GM18520 (cell line): Measurements from ENCODE around the gene NACC1.
"Not testable (repeated sequence)": the region's sequence is repeated elsewhere in the genome, so short reads cannot be mapped to it uniquely, and the experiment has no call there.

ENCODE experiments used
- ATAC-seq: cut with Tn5 transposase; IDR thresholded peaks from one replicate; pipeline ENCODE4 v1.9.1; 2021; ENCODE audit not compliant: unreplicated experiment

Gene NACC1

DNA sequence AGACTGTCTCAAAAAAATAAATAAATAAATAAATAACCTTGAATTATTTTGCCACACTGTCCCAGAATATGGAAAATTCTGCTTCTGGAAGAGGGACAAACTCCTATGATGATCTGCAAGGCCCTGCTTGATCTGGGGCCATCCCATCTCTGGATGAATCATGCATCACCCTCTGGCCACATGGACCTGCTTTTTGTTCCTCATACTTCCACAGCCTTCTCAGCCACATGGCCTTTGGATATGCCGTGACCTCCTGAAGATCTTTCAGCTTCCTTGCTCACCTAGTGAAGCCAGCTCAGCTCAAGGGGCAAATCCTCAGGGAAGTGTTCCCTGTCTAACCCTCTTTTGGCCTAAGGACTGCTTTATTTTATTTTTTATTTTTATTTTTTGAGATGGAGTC is 42.5 kb downstream of the NACC1 start:
- no peak for ATAC-seq

- ATAC-seq, result peak; percentile 42
Observed at GRCh38 chr19:13162724-13163608, 44.9 kb downstream of the NACC1 start.

DNA sequence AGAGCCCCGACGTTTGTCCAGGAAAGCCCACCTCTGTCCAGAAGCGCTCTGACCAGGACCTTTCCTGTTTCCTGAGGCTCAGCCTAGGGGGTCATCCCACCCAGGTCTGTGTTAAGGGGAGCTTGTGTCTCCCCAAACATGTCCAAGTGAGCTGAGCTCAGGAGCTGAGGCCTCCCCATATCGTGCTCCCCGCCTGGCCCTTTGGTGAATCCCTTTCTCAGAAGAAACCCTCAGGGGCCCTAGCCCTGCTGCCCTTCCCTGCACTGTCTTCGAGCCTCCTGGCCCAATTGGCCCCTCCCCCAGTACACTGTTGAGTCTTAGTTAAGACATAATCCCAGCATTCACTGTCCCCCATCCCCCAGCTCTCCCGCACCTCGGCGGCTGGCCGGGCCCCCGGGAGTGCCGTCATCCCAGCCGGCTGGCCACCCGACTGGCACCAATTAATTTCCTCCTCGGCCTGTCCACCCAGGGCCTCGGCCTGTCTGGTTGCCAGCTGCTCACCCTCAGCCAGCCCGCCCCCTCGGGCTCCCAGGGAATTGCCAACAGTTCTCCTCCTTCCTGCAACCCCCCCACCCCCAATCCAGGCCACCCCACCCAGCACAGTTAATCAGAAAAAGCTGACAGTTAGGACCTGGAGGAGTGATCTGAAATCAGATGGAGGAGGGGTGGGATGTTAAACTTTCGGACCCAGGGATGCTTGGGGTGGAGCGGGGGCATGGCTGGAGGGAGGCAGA is 45.7 kb downstream of the NACC1 start:
- no peak for ATAC-seq

- no peak for ATAC-seq
Observed at GRCh38 chr19:13164343-13165161, 46.5 kb downstream of the NACC1 start.

GRCh38 chr19:13165162-13165997 is 47.3 kb downstream of the NACC1 start:
- ATAC-seq, result no peak

DNA sequence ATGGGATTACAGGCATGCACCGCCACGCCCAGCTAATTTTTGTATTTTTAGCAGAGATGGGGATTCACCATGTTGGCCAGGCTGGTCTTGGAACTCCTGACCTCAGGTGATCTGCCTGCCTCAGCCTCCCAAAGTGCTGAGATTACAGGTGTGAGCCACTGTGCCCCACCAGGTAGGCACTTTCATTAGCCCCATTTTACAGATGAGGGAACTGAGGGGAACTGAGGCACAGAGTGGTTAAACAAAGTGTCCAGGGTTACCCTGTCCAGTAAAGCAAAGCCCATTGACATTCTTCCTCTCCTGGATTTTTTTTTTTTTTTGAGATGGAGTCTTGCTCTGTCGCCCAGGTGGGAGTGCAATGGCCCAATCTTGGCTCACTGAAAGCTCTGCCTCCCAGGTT is 48.1 kb downstream of the NACC1 start:
- ATAC-seq, result not testable (repeated sequence)

- ATAC-seq, result no peak
Observed at GRCh38 chr19:13169769-13170168, 51.7 kb downstream of the NACC1 start.

GRCh38 chr19:13171146-13171545 is 53.1 kb downstream of the NACC1 start:
- no peak for ATAC-seq

DNA sequence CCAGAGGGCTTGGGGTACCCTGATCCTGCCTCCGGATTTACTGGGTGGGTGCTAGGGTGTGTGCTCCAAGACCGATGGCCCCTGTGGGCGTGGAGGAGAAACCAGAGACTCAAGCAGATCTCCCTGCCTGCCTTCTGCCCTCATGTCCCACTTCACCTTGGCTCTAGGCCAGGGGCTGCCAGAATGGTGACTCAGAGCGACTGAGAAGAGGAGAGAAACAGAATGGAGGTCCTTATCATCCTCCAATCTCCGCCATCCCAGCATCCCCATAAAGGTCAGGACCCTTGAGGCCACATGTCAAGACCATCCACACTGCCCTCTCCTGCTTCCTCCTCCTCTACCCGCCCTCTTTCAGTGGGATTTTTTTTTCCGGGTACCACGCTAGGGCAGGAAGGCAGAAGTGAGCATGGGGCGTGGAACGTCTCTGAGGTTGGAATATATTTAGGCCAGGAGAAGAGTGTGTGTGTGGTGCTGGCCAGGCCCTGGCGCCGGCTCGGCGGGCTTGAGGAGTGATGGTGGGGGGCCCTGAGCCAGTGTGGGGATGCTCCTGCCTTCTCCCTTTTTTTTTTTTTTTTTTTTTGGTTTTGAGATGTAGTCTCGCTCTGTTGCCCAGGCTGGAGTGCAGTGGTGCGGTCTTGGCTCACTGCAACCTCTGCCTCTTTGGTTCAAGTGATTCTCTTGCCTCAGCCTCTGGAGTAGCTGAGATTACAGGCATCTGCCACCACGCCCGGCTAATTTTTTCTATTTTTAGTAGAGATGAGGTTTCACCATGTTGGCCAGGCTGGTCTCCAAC is 54.5 kb downstream of the NACC1 start:
- no peak for ATAC-seq

DNA sequence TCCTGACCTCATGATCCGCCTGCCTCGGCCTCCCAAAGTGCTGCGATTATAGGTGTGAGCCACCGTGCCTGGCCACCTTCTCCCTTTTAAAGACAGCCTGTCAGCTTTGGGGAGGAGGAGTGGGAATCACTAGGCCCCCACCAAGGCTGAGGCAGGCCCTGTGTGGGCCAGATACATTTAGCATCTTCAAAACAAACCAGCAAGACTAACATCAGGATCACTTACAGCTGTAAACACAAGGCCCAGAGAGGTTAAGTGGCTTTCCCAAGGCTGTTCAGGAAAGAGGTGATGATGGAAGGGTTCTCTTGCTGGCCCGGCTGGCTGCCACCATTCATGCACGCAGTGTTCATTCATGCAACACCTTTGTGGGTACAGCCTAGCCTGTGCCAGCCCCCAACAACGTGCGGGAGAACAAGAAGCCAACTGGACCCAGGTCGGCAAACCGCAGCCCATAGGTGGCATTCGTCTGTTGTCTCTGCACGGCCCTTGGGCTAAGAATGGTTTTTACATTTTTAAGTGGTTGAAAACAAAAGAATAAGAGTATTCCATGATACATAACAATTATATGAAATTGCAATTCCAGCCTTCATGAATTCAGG is 55.2 kb downstream of the NACC1 start:
- no peak for ATAC-seq

- no peak for ATAC-seq
Observed at GRCh38 chr19:13176345-13176744, 58.3 kb downstream of the NACC1 start.

DNA sequence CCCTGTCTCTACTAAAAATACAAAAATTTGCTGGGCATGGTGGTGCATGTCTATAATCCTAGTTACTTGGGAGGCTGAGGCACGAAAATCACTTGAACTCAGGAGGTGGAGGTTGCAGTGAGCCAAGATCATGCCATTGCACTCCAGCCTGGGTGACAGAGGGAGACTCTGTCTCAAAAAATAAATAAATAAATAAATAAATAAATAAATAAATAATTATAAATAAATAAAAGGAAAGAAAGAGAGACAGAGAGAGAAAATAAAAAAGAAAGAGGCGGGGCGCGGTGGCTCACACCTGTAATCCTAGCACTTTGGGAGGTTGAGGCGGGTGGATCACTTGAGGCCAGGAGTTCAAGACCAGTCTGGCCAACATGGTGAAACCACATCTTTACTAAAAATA is 59.5 kb downstream of the NACC1 start:
- ATAC-seq, result not testable (repeated sequence)

DNA sequence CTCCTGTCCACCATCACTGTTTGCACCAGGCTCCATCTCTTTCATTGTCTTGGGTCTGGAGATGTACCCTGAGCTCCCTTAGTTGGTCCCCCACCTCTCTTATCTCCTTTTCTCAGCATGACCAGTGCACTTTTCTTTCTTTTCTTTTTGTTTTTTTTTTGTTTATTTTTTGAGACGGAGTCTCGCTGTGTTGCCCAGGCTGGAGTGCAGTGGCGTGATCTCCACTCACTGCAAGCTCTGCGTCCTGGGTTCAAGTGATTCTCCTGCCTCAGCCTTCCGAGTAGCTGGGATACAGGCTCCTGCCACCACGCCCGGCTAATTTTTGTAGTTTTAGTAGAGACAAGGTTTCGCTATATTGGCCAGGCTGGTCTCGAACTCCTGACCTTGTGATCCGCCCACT is 60.2 kb downstream of the NACC1 start:
- ATAC-seq, result not testable (repeated sequence)

DNA sequence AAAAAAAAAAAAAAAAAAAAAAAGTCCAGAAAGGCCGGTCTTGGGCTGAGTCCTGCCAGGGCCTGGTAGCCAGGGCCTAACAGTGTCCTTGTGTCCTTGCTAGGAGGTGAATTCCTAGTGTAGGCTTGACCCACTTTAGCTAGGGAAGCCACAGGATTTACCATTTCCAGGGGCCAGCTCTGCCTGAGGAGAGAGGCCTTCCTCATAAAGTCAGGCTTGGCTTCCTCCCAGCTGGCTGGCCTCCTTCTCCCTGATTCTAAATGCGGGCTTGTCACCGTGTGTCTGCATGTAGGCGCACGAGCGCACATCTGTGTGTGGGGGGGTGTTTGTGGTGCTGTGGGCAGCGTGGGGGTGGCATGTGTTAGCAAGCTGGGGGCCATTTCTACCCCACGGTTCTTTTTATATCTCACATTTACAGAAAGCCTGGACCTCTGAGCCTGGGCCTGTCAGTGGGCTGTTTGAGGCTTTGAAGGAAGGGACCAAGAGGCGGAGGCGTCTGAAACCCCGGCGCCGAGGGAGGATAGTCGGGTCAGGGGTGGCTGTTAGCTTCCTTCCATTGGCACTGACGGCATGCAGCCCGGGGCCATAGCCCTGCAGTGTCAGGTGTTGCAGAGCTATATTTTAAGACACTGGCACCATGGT is 63.8 kb downstream of the NACC1 start:
- ATAC-seq, result no peak

DNA sequence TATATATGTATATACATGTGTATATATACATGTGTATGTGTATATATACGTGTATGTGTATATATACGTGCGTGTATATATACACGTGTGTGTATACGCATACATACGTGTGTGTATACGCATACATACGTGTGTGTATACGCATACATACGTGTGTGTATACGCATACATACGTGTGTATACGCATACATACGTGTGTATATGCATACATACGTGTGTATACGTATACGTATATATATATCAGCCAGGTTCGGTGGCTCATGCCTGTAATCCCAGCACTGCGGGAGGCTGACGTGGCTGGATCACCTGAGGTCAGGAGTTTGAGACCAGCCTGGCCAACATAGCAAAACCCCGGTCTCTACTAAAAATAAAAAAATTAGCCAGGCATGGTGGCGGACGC is 66.9 kb downstream of the NACC1 start:
- not testable (repeated sequence) for ATAC-seq

DNA sequence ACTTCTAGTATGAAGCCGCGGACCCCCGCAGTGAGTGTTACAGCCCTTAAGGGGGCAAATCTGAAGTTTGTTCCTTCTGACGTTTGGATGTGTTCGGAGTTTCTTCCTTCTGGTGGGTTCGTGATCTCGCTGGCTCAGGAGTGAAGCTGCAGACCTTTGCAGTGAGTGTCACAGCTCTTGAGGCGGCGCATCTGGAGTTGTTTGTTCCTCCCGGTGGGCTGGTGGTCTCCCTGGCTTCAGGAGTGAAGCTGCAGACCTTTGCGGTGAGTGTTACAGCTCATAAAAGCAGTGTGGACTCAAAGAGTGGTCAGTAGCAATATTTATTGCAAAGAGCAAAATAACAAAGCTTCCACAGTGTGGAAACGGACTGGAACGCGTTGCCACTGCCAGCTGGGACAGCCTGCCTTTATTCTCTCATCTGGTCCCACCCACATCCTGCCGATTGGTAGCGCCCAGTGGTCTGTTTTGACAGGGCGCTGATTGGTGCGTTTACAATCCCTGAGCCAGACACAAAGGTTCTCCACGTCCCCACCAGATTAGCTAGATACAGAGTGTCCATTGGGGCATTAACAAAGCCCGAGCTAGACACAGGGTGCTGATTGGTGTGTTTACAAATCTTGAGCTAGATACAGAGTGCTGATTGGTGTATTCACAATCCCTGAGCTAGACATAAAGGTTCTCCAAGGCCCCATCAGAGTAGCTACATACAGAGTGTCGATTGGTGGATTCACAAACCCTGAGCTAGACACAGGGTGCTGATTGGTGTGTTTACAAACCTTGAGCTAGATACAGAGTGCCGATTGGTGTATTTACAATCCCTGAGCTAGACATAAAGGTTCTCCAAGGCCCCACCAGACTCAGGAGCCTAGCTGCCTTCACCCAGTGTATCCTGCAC is 67.9 kb downstream of the NACC1 start:
- not testable (repeated sequence) for ATAC-seq

GRCh38 chr19:13186688-13187087 is 68.6 kb downstream of the NACC1 start:
- ATAC-seq, result not testable (repeated sequence)

DNA sequence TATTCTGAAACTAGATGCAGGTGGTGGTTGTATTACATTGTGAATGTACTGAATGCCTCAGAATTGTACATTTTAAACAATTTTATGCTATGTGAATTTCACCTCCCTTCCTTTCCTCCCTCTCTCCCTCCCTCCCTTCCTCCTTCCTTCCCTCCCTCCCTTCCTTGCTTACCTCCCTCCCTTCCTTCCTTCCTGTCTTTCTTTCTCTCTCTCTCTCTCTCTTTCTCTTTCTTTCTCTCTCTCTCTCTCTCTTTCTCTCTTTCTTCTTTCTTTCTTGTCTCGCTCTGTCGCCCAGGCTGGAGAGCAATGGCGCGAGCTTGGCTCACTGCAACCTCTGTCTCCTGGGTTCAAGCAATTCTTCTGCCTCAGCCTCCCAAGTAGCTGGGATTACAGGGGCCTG is 69.4 kb downstream of the NACC1 start:
- no peak for ATAC-seq
